ENCODE data around the gene CAMK1.
A peak's percentile ranks its signal among the peaks of the same experiment; 100 is the strongest.

The CAMK1 gene

DNA sequence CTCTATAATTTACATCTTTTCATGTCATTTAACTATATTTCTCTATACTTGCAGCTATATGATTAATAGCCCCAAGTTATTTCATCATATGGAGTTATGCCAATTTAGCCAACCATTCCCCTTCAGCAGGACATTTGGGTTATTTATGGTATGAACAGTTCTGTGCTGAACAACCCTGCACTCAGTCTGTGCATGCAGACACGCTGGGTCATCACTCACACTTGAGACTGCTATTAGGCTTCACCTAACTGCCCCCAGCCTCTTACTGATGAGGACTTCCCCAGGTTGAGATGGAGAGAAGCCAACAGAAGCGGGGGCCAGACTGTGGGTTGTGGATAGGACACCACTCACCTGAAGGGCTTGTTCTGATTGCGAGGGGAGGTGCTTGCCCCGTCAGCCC, 15.2 kb upstream of the CAMK1 start:
- Histone ChIP-seq H3K9me3 (ENCODE audit: control insufficient read depth, low read length) (no peaks in the 10 kb centered on the region), H3K27ac (ENCODE audit: insufficient read depth, low read length, poor library complexity, severe bottlenecking) (no peak overlapping the region), H3K4me1 (ENCODE audit: control insufficient read depth, insufficient read depth, low read length, poor library complexity, severe bottlenecking) (peaks cover 14% of the 10 kb centered on the region), H3K36me3 (ENCODE audit: control insufficient read depth, insufficient read depth, low read length) (peaks cover 45% of the 10 kb centered on the region), H3K4me3 (ENCODE audit: insufficient read depth, low read depth, low read length, poor library complexity, severe bottlenecking) (no peak overlapping the region), H3K27me3 (replicated peaks; ENCODE audit: control insufficient read depth, insufficient read depth, low read length, poor library complexity, severe bottlenecking) (no peaks in the 10 kb centered on the region)
- no peak for DNase-seq

DNA sequence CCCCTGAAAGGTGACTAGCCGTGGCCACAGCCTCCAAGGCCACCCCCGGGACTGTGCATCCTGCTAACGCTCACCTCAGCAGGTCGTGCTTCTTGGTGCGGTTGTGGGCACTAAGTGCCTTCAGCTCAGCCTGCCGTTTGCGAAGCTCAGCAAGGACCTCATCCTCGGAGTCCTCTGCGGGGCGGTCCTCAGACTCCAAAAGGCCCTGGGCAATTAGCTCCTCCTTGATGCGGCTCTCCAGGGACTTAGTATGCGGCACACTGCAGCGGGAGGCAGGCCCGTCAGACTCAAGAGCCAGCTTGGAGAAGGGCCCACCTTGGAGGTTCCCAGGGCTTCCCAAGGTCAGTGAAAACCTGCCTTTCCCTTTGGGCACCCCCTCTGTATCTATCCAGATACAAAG, 14.2 kb upstream of the CAMK1 start:
- Histone ChIP-seq H3K4me1 (ENCODE audit: control insufficient read depth, insufficient read depth, low read length, poor library complexity, severe bottlenecking) (peaks cover 24% of the 10 kb centered on the region), H3K36me3 (ENCODE audit: control insufficient read depth, insufficient read depth, low read length) (peaks cover 36% of the 10 kb centered on the region), H3K9me3 (ENCODE audit: control insufficient read depth, low read length) (no peaks in the 10 kb centered on the region), H3K27me3 (replicated peaks; ENCODE audit: control insufficient read depth, insufficient read depth, low read length, poor library complexity, severe bottlenecking) (no peaks in the 10 kb centered on the region), H3K27ac (ENCODE audit: insufficient read depth, low read length, poor library complexity, severe bottlenecking) (no peak overlapping the region), H3K4me3 (ENCODE audit: insufficient read depth, low read depth, low read length, poor library complexity, severe bottlenecking) (no peak overlapping the region)
- DNase-seq, result no peak

DNA sequence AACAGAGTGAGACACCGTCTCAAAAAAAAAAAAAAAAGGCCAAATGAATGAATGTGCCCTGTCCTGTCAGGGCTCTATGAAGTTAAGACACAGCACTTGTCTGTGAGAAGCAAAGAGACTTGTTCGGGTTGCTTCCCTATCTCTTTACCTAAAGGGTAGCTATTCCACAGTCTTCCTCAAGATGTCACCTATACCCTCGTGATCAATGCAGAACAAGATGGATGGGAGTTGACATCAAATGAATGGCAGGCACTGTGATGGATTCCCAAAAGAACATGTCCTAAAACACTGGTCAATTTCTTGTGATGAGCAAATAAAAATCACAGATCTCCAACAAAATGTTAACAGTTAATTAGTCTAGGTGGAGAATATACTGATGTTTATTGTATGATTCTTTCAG, 13.0 kb upstream of the CAMK1 start:
- H3K4me1 ChIP-seq (ENCODE audit: control insufficient read depth, insufficient read depth, low read length, poor library complexity, severe bottlenecking), result peaks cover 25% of the 10 kb centered on the region
- no peak overlapping the region for H3K4me3 ChIP-seq (ENCODE audit: insufficient read depth, low read depth, low read length, poor library complexity, severe bottlenecking)
- H3K9me3 ChIP-seq (ENCODE audit: control insufficient read depth, low read length), result no peaks in the 10 kb centered on the region
- H3K36me3 ChIP-seq (ENCODE audit: control insufficient read depth, insufficient read depth, low read length), result peaks cover 35% of the 10 kb centered on the region
- no peaks in the 10 kb centered on the region for H3K27me3 ChIP-seq (replicated peaks; ENCODE audit: control insufficient read depth, insufficient read depth, low read length, poor library complexity, severe bottlenecking)
- DNase-seq, result no peak
- H3K27ac ChIP-seq (ENCODE audit: insufficient read depth, low read length, poor library complexity, severe bottlenecking), result no peak overlapping the region

DNA sequence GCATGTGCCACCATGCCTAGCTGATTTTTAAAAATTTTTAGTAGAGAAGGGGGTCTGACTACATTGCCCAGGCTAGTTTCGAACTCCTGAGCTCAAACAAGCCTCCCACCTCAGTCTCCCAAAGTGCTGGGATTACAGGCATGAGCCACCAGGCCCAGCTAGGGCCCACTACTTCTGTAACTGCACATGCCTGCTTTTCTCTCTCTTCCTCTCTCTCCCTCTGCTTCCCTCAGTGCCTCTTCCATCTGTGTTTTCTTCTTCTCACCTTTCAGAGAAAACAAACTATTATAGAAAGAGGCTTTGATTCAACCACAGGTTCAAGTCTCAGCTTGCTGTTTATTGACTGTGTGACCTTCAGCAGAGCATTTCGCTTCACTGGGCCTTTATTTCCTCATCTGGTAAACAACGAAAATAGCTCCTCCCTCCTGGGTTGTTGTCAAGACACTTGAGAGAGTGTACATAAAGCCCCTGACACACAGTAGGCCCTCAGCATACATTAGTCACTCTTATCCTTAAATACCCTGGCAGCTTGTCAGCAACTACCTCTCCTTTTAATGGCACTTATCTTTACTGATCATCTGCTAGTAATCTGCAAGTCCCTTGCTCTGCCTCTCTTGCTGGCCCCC, 12.3 kb upstream of the CAMK1 start:
- peaks cover 35% of the 10 kb centered on the region for H3K36me3 ChIP-seq (ENCODE audit: control insufficient read depth, insufficient read depth, low read length)
- H3K4me3 ChIP-seq (ENCODE audit: insufficient read depth, low read depth, low read length, poor library complexity, severe bottlenecking), result no peak overlapping the region
- H3K27ac ChIP-seq (ENCODE audit: insufficient read depth, low read length, poor library complexity, severe bottlenecking), result no peak overlapping the region
- DNase-seq, result no peak
- no peaks in the 10 kb centered on the region for H3K9me3 ChIP-seq (ENCODE audit: control insufficient read depth, low read length)
- peaks cover 25% of the 10 kb centered on the region for H3K4me1 ChIP-seq (ENCODE audit: control insufficient read depth, insufficient read depth, low read length, poor library complexity, severe bottlenecking)
- no peaks in the 10 kb centered on the region for H3K27me3 ChIP-seq (replicated peaks; ENCODE audit: control insufficient read depth, insufficient read depth, low read length, poor library complexity, severe bottlenecking)

DNA sequence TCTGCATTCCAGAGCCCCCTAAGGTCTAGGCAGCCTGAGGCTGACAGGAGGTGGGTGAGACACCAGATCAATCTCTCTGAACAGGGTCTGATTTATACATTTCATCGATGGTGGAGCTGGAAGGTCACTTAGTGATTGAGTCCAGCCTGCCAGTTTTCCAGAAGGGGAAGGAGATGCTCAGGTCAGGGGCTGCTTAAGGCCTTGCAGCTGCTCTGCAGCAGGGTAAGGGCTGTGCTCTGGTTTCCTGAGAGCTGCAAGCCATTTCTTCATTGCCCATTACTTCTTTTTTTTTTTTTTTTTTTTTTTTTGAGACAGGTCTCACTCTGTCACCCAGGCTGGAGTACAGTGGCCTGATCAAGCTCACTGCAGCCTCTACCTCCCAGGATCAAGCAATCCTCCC, 11.8 kb upstream of the CAMK1 start:
- H3K27me3 ChIP-seq (replicated peaks; ENCODE audit: control insufficient read depth, insufficient read depth, low read length, poor library complexity, severe bottlenecking), result no peaks in the 10 kb centered on the region
- H3K9me3 ChIP-seq (ENCODE audit: control insufficient read depth, low read length), result no peaks in the 10 kb centered on the region
- no peak overlapping the region for H3K4me3 ChIP-seq (ENCODE audit: insufficient read depth, low read depth, low read length, poor library complexity, severe bottlenecking)
- H3K27ac ChIP-seq (ENCODE audit: insufficient read depth, low read length, poor library complexity, severe bottlenecking), result no peak overlapping the region
- H3K36me3 ChIP-seq (ENCODE audit: control insufficient read depth, insufficient read depth, low read length), result peaks cover 31% of the 10 kb centered on the region
- DNase-seq, result no peak
- H3K4me1 ChIP-seq (ENCODE audit: control insufficient read depth, insufficient read depth, low read length, poor library complexity, severe bottlenecking), result peaks cover 25% of the 10 kb centered on the region

DNA sequence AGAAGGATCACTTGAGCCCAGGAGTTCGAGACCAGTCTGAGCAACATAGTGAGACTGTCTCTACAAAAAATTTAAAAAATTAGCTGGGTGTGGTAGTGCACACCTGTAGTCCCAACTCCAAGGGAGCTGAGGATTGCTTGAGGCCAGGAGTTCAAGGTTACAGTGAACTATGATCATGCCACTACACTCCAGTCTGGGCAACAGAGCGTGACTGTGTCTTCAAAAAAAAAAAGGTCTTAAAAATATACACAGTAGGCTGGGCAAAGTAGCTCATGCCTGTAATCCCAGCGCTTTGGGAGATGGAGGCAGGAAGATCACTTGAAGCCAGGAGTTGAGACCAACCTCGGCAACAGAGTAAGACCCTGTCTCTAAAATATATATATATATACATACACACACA, 11.2 kb upstream of the CAMK1 start:
- Histone ChIP-seq H3K36me3 (ENCODE audit: control insufficient read depth, insufficient read depth, low read length) (peaks cover 25% of the 10 kb centered on the region), H3K9me3 (ENCODE audit: control insufficient read depth, low read length) (no peaks in the 10 kb centered on the region), H3K27ac (ENCODE audit: insufficient read depth, low read length, poor library complexity, severe bottlenecking) (no peak overlapping the region), H3K27me3 (replicated peaks; ENCODE audit: control insufficient read depth, insufficient read depth, low read length, poor library complexity, severe bottlenecking) (no peaks in the 10 kb centered on the region), H3K4me1 (ENCODE audit: control insufficient read depth, insufficient read depth, low read length, poor library complexity, severe bottlenecking) (peaks cover 25% of the 10 kb centered on the region), H3K4me3 (ENCODE audit: insufficient read depth, low read depth, low read length, poor library complexity, severe bottlenecking) (no peak overlapping the region)
- DNase-seq, result no peak

DNA sequence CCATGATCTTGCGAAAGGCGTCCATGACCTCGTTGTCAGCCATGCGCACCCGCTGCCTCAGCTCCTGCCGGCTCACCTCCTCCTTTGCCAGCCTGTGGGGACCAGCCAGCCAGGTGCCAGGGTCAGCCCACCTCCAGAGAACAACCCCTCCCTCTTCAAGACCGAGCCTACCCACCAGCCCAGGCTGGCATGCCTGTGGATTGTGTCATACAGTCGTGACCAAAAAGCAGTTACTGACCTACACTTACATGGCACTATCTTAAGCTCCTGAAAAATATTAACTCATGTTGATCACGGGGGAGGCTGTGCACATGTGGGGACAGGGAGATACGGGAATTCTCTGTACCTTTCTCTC, 10.7 kb upstream of the CAMK1 start:
- Histone ChIP-seq H3K27ac (ENCODE audit: insufficient read depth, low read length, poor library complexity, severe bottlenecking) (peak overlapping the region; percentile 51), H3K9me3 (ENCODE audit: control insufficient read depth, low read length) (no peaks in the 10 kb centered on the region), H3K27me3 (replicated peaks; ENCODE audit: control insufficient read depth, insufficient read depth, low read length, poor library complexity, severe bottlenecking) (no peaks in the 10 kb centered on the region), H3K4me3 (ENCODE audit: insufficient read depth, low read depth, low read length, poor library complexity, severe bottlenecking) (peak overlapping the region; percentile 23), H3K4me1 (ENCODE audit: control insufficient read depth, insufficient read depth, low read length, poor library complexity, severe bottlenecking) (peaks cover 25% of the 10 kb centered on the region), H3K36me3 (ENCODE audit: control insufficient read depth, insufficient read depth, low read length) (peaks cover 21% of the 10 kb centered on the region)
- no peak for DNase-seq

DNA sequence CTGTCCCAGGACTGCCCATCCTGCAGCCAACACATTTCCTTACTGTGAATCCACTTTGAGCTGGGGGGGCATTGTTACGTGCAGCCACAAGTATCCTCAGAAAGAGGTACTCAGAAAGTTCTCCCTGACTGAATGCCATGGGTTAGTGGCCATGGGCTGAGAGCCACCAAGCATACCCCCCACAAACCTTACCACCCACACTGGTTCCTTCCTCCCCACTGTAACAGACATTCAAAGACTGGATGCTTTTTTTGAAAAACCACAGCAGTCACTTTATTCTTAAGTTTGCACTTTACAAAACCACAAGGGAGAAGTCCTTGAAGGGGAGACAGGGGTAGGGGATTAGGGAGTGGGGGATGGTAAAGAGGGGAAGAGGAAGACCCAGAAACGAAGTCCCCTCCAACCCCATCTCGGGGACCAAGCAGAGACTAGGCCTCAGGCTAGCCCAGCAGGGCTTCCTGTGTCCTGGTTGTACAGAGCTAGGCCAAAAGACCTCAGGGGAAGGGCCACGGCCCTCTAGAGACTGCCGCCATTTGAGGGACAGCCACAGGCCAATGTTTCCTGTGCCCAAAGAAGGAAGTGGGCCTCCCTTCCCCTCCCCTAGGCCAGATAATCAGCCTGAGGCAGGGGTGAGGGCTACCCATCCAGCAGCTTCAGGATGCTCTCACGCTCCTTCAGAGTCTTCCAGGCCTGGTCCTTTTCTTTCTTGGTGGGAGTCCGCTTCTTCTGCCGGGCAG, 10.1 kb upstream of the CAMK1 start:
- no peak for DNase-seq
- Histone ChIP-seq H3K36me3 (ENCODE audit: control insufficient read depth, insufficient read depth, low read length) (peaks cover 16% of the 10 kb centered on the region), H3K9me3 (ENCODE audit: control insufficient read depth, low read length) (no peaks in the 10 kb centered on the region), H3K4me3 (ENCODE audit: insufficient read depth, low read depth, low read length, poor library complexity, severe bottlenecking) (peak overlapping the region; percentile 23), H3K4me1 (ENCODE audit: control insufficient read depth, insufficient read depth, low read length, poor library complexity, severe bottlenecking) (peaks cover 25% of the 10 kb centered on the region), H3K27me3 (replicated peaks; ENCODE audit: control insufficient read depth, insufficient read depth, low read length, poor library complexity, severe bottlenecking) (no peaks in the 10 kb centered on the region), H3K27ac (ENCODE audit: insufficient read depth, low read length, poor library complexity, severe bottlenecking) (peak overlapping the region; percentile 51)

DNA sequence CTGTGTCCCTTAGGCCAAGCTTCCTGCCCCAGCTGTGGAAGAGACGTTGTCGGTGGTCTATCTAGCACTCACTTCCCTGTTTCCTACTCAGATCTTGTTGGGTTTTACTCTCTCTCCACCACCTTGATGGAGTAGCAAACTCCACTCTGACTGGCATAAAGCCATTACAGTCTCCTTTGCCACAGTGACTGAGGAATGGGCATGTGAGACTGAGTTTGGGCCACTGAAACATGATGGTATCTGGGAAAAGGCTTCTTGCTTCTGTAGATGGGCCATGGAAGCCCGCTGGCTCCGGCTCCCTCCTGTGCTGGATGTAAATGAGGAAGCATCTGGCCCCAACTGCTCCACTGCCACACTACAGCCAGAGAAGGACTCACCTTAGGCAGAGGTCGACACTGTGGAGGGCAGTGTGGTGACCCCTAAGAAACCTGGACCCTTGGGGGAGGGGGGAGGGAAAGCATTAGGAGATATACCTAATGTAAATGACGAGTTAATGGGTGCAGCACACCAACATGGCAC, 9.4 kb upstream of the CAMK1 start:
- H3K36me3 ChIP-seq (ENCODE audit: control insufficient read depth, insufficient read depth, low read length), result peaks cover 15% of the 10 kb centered on the region
- no peaks in the 10 kb centered on the region for H3K27me3 ChIP-seq (replicated peaks; ENCODE audit: control insufficient read depth, insufficient read depth, low read length, poor library complexity, severe bottlenecking)
- DNase-seq, result no peak
- H3K27ac ChIP-seq (ENCODE audit: insufficient read depth, low read length, poor library complexity, severe bottlenecking), result no peak overlapping the region
- peaks cover 25% of the 10 kb centered on the region for H3K4me1 ChIP-seq (ENCODE audit: control insufficient read depth, insufficient read depth, low read length, poor library complexity, severe bottlenecking)
- H3K9me3 ChIP-seq (ENCODE audit: control insufficient read depth, low read length), result no peaks in the 10 kb centered on the region
- H3K4me3 ChIP-seq (ENCODE audit: insufficient read depth, low read depth, low read length, poor library complexity, severe bottlenecking), result no peak overlapping the region

Data from effector memory CD4-positive, alpha-beta T cell (primary cell).